Measurements from ENCODE around the gene PSEN2.

PSEN2 gene

GRCh38 chr1:226889616-226890330, 19.4 kb downstream of the PSEN2 start:
- DNase-seq (ENCODE audit: low read depth): no peak
- TF ChIP-seq MAX (IDR thresholded peaks at IDR 0.05; ENCODE audit: low read depth, low read length) (no peak), POLR2A (IDR thresholded peaks at IDR 0.05; ENCODE audit: extremely low read depth, insufficient read length) (no peak), MYC (IDR thresholded peaks at IDR 0.05; ENCODE audit: low read depth, low read length) (no peak), CTCF (IDR thresholded peaks at IDR 0.05; ENCODE audit: low read depth, low read length) (no peak)
- no peak overlapping the region for H3K4me3 ChIP-seq (ENCODE audit: low read depth, low read length)

- H3K4me3 ChIP-seq (ENCODE audit: low read depth, low read length): no peak overlapping the region
- TF ChIP-seq CTCF (IDR thresholded peaks at IDR 0.05; ENCODE audit: low read depth, low read length): no peak
- TF ChIP-seq MAX (IDR thresholded peaks at IDR 0.05; ENCODE audit: low read depth, low read length): no peak
- no peak for TF ChIP-seq POLR2A (IDR thresholded peaks at IDR 0.05; ENCODE audit: extremely low read depth, insufficient read length)
- TF ChIP-seq MYC (IDR thresholded peaks at IDR 0.05; ENCODE audit: low read depth, low read length): no peak
- DNase-seq (ENCODE audit: low read depth): no peak
Observed at GRCh38 chr1:226890331-226891108, 20.1 kb downstream of the PSEN2 start.

GRCh38 chr1:226891346-226891745, 20.9 kb downstream of the PSEN2 start:
- no peak for TF ChIP-seq POLR2A (IDR thresholded peaks at IDR 0.05; ENCODE audit: extremely low read depth, insufficient read length)
- no peak for TF ChIP-seq MAX (IDR thresholded peaks at IDR 0.05; ENCODE audit: low read depth, low read length)
- TF ChIP-seq CTCF (IDR thresholded peaks at IDR 0.05; ENCODE audit: low read depth, low read length): no peak
- TF ChIP-seq MYC (IDR thresholded peaks at IDR 0.05; ENCODE audit: low read depth, low read length): no peak
- DNase-seq (ENCODE audit: low read depth): no peak

GRCh38 chr1:226891846-226892523, 21.6 kb downstream of the PSEN2 start:
- DNase-seq (ENCODE audit: low read depth): no peak
- no peak overlapping the region for H3K4me3 ChIP-seq (ENCODE audit: low read depth, low read length)
- TF ChIP-seq POLR2A (IDR thresholded peaks at IDR 0.05; ENCODE audit: extremely low read depth, insufficient read length): no peak
- TF ChIP-seq MYC (IDR thresholded peaks at IDR 0.05; ENCODE audit: low read depth, low read length): no peak
- no peak for TF ChIP-seq CTCF (IDR thresholded peaks at IDR 0.05; ENCODE audit: low read depth, low read length)
- no peak for TF ChIP-seq MAX (IDR thresholded peaks at IDR 0.05; ENCODE audit: low read depth, low read length)

More at GRCh38 chr1:226891346-226891745, 20.9 kb downstream of the PSEN2 start:
- no peak overlapping the region for H3K4me3 ChIP-seq (ENCODE audit: low read depth, low read length)

GRCh38 chr1:226892524-226892875, 22.1 kb downstream of the PSEN2 start:
- TF ChIP-seq CTCF (IDR thresholded peaks at IDR 0.05; ENCODE audit: low read depth, low read length) (no peak), MAX (IDR thresholded peaks at IDR 0.05; ENCODE audit: low read depth, low read length) (no peak), POLR2A (IDR thresholded peaks at IDR 0.05; ENCODE audit: extremely low read depth, insufficient read length) (no peak)
- no peak overlapping the region for H3K4me3 ChIP-seq (ENCODE audit: low read depth, low read length)
- DNase-seq (ENCODE audit: low read depth): no peak

Data from NB4 (cell line).